H1 (cell line): ENCODE data around the gene TGM1. TPM values are rescaled to one million over a fixed set of nuclear protein-coding genes. Genes with fewer than 3 reads are reported as not detected.

Source experiments
- CTCF ChIA-PET: fragments of 300-600 bp; sonication (Branson Sonifier 250); formaldehyde crosslinking; loops from one replicate; lab custom pipeline; 2021; ENCODE audit not compliant: partially characterized antibody; lab: Charles Lee
- POLR2A ChIA-PET: fragments of 300-600 bp; sonication (Branson Sonifier 250); formaldehyde crosslinking; loops from one replicate; lab custom pipeline; 2021; ENCODE audit warnings: inconsistent platforms; ENCODE audit not compliant: partially characterized antibody; lab: Charles Lee
- DNase-seq, 2 experiments: peaks; one replicate each; pipeline versions ENCODE4 v3.0.0 to v3.0.0-alpha.2; 2010 to 2022; ENCODE audit warnings: low spot score in 2 of 2, low read depth in 1 of 2, mixed read lengths in 1 of 2
- FAIRE-seq: peaks from 2 replicates; lab custom pipeline; 2011; peaks lifted over from hg19 to GRCh38; lab: Jason Lieb, UNC
- H2AFZ ChIP-seq: 2 replicates; pipeline ENCODE4 v1.8.1; 2012; ENCODE audit warnings: low read length, inconsistent platforms
- H2AK5ac ChIP-seq: 2 replicates; pipeline ENCODE4 v1.6.1; 2013; ENCODE audit warnings: low read depth, low read length
- H2BK120ac ChIP-seq: replicated peaks from 2 replicates; pipeline ENCODE3; 2013; ENCODE audit warnings: low read depth, low read length, inconsistent platforms
- H2BK12ac ChIP-seq: 2 replicates; pipeline ENCODE4 v1.6.1; 2013; ENCODE audit warnings: low read depth, low read length
- H2BK15ac ChIP-seq: 2 replicates; pipeline ENCODE4 v1.6.1; 2013; ENCODE audit warnings: low read length
- H2BK20ac ChIP-seq: 2 replicates; pipeline ENCODE4 v1.6.1; 2013; ENCODE audit warnings: low read length
- H2BK5ac ChIP-seq: 2 replicates; pipeline ENCODE4 v1.6.1; 2013; ENCODE audit warnings: low read depth, low read length
- H3K14ac ChIP-seq: 2 replicates; pipeline ENCODE4 v1.6.1; 2013; ENCODE audit warnings: inconsistent platforms; ENCODE audit not compliant: insufficient read length
- H3K18ac ChIP-seq: 2 replicates; pipeline ENCODE4 v1.6.1; 2013; ENCODE audit warnings: low read length; ENCODE audit errors: extremely low read depth
- H3K23ac ChIP-seq: 2 replicates; pipeline ENCODE4 v1.6.1; 2013; ENCODE audit warnings: inconsistent platforms; ENCODE audit not compliant: insufficient read length
- H3K23me2 ChIP-seq: 2 replicates; pipeline ENCODE4 v1.6.1; 2013; ENCODE audit warnings: low read depth, low read length
- H3K27ac ChIP-seq: 2 replicates; pipeline ENCODE4 v1.6.1; 2011; ENCODE audit warnings: low read depth, low read length, inconsistent platforms
- H3K27me3 ChIP-seq, 4 experiments: replicated peaks in 1 of 4; 1 replicate in 1 of 4; 2 replicates in 3 of 4; pipeline versions ENCODE4 v1.6.1 to v1.8.1; 2011 to 2013; ENCODE audit warnings: low read length in 3 of 4, mild to moderate bottlenecking in 3 of 4, inconsistent platforms in 2 of 4, mixed read lengths in 2 of 4, moderate library complexity in 1 of 4; ENCODE audit not compliant: control insufficient read depth in 3 of 4, insufficient read depth in 3 of 4; ENCODE audit errors: extremely low read depth in 1 of 4
- H3K36me3 ChIP-seq, 4 experiments: 2 replicates each; pipeline versions ENCODE4 v1.6.1 to v1.8.1; 2011 to 2013; ENCODE audit warnings: mild to moderate bottlenecking in 4 of 4, low read length in 3 of 4, moderate library complexity in 2 of 4, control low read depth in 1 of 4, inconsistent platforms in 1 of 4; ENCODE audit not compliant: insufficient read depth in 4 of 4, control insufficient read depth in 2 of 4
- H3K4ac ChIP-seq: replicated peaks from 2 replicates; pipeline ENCODE3; 2013; ENCODE audit warnings: low read length, low read depth, mixed read lengths, inconsistent platforms; ENCODE audit not compliant: insufficient read length
- H3K4me1 ChIP-seq, 4 experiments: replicated peaks in 1 of 4; 1 replicate in 1 of 4; 2 replicates in 3 of 4; pipeline versions ENCODE4 v1.6.1 to v1.8.1; 2011 to 2013; ENCODE audit warnings: low read length in 3 of 4, inconsistent platforms in 2 of 4, mixed read lengths in 1 of 4; ENCODE audit not compliant: insufficient read depth in 4 of 4, control insufficient read depth in 3 of 4
- H3K4me2 ChIP-seq, 2 experiments: 2 replicates each; pipeline versions ENCODE4 v1.6.1 to v1.8.1; 2011 to 2013; ENCODE audit warnings: low read depth in 2 of 2, low read length in 2 of 2, control low read depth in 1 of 2, inconsistent platforms in 1 of 2, mild to moderate bottlenecking in 1 of 2; ENCODE audit not compliant: insufficient read depth in 1 of 2
- H3K4me3 ChIP-seq, 4 experiments: fragments of 200-600, 300-600 bp in 1 of 4; sonication (generic), shearing (Covaris generic), sonication (Bioruptor Twin) in 1 of 4; 2 replicates each; pipeline versions ENCODE4 v1.5.1 to v1.8.1; 2011 to 2016; ENCODE audit warnings: low read length in 4 of 4, low read depth in 3 of 4, control low read depth in 2 of 4, inconsistent platforms in 2 of 4, mild to moderate bottlenecking in 2 of 4, mixed read lengths in 1 of 4, moderate library complexity in 1 of 4; ENCODE audit not compliant: insufficient read depth in 2 of 4; ENCODE audit errors: extremely low read depth in 1 of 4
- H3K56ac ChIP-seq: replicated peaks from 2 replicates; pipeline ENCODE3; 2013; ENCODE audit warnings: low read depth, mild to moderate bottlenecking, mixed read lengths, low read length, inconsistent platforms; ENCODE audit not compliant: insufficient read length
- H3K79me1 ChIP-seq: 2 replicates; pipeline ENCODE4 v1.6.1; 2013; ENCODE audit warnings: low read depth, low read length, control low read depth
- H3K79me2 ChIP-seq, 2 experiments: 2 replicates each; pipeline versions ENCODE4 v1.6.1 to v1.8.1; 2012 to 2013; ENCODE audit warnings: low read length in 2 of 2, mild to moderate bottlenecking in 2 of 2, inconsistent platforms in 1 of 2; ENCODE audit not compliant: insufficient read depth in 2 of 2, control insufficient read depth in 1 of 2
- H3K9ac ChIP-seq, 4 experiments: replicated peaks in 1 of 4; 1 replicate in 1 of 4; 2 replicates in 3 of 4; pipeline versions ENCODE4 v1.6.1 to v1.8.1; 2011 to 2013; ENCODE audit warnings: low read depth in 3 of 4, low read length in 3 of 4, control low read depth in 2 of 4, mild to moderate bottlenecking in 2 of 4, moderate library complexity in 2 of 4, inconsistent platforms in 1 of 4; ENCODE audit errors: extremely low read depth in 1 of 4
- H3K9me3 ChIP-seq, 2 experiments: 2 replicates each; pipeline versions ENCODE4 v1.6.1 to v1.8.1; 2012 to 2013; ENCODE audit warnings: mild to moderate bottlenecking in 2 of 2, moderate library complexity in 2 of 2, control low read depth in 1 of 2, inconsistent platforms in 1 of 2, low read depth in 1 of 2, low read length in 1 of 2, mixed read lengths in 1 of 2; ENCODE audit not compliant: insufficient read depth in 2 of 2
- H4K20me1 ChIP-seq, 2 experiments: replicated peaks in 1 of 2; 2 replicates each; pipeline versions ENCODE3 to v1.8.1; 2011 to 2013; ENCODE audit warnings: inconsistent platforms in 2 of 2, low read length in 2 of 2, mild to moderate bottlenecking in 1 of 2; ENCODE audit not compliant: insufficient read depth in 2 of 2, control insufficient read depth in 1 of 2
- H4K5ac ChIP-seq: 2 replicates; pipeline ENCODE4 v1.6.1; 2013; ENCODE audit warnings: low read length, low read depth, mixed read lengths, inconsistent platforms; ENCODE audit not compliant: insufficient read length
- H4K8ac ChIP-seq: 2 replicates; pipeline ENCODE4 v1.8.0; 2013; ENCODE audit warnings: mild to moderate bottlenecking, moderate library complexity, low read length, inconsistent platforms; ENCODE audit not compliant: insufficient read depth; ENCODE audit errors: extremely low read depth
- H4K91ac ChIP-seq: replicated peaks from 2 replicates; pipeline ENCODE3; 2013; ENCODE audit warnings: low read length, mixed read lengths, inconsistent platforms; ENCODE audit not compliant: insufficient read length
- CREB1 ChIP-seq: IDR thresholded peaks from 2 replicates; pipeline ENCODE4 v1.6.1; 2012; ENCODE audit warnings: inconsistent platforms
- WGBS, 2 experiments: shearing (Covaris generic) in 1 of 2; methylation state at CpG; one replicate each; pipeline versions ENCODE4 v1.1.6 to v1.1.7; 2013 to 2015; ENCODE audit warnings: low lambda C conversion rate in 2 of 2, mixed read lengths in 2 of 2, inconsistent platforms in 1 of 2, low coverage in 1 of 2, missing lambda C conversion rate in 1 of 2; ENCODE audit not compliant: insufficient replicate concordance in 2 of 2, insufficient coverage in 1 of 2, insufficient read length in 1 of 2; ENCODE audit errors: extremely low coverage in 1 of 2, missing lambda C conversion rate in 1 of 2; 5-methylcytosine and 5-hydroxymethylcytosine counted together
- polyA plus RNA-seq, 7 experiments: library from polyadenylated mRNA; depleted of rRNA in 3 of 7; stranded (reverse) in 5 of 7; unstranded in 2 of 7; fragments of >200 nt in 5 of 7; fragments of 200-250 nt in 2 of 7; gene quantifications; 1 replicate in 5 of 7; 2 replicates in 1 of 7; 4 replicates in 1 of 7; pipeline versions ENCODE4 v1.2.1 to v1.2.3, GENCODE V29; 2011 to 2013; ENCODE audit warnings: missing spikeins in 2 of 7, mixed read lengths in 2 of 7
- total RNA-seq: library from RNA; stranded (reverse); fragmentation: NEBNext Ultra II Directional; extraction: Animal tissue kit (Norgen Biotek cat#: 25700); gene quantifications from 2 replicates; pipeline ENCODE4 v1.2.1, GENCODE V29; 2021

TGM1 gene
- total and polyA plus RNA-seq, 2 of the 8 experiments (the other 6 are each of a cell fraction or from before 2014, with no cell fraction given), result 1.8 to 2.2 TPM

- TF ChIP-seq CREB1, result no peak
- TF ChIP-seq, all 59 proteins: peak for 0
- H3K4me2 ChIP-seq, result no peak overlapping the region
- H4K20me1 ChIP-seq, result peaks cover 2 to 4% of the 10 kb centered on the region in 2 experiments
- no peak overlapping the region for H3K27ac ChIP-seq
- H4K8ac ChIP-seq, result no peak overlapping the region; the same call in 1 of the 2 replicates
- H3K56ac ChIP-seq, result no peak overlapping the region
- WGBS, 2 experiments, result 79% methylated on average over 11 of the region's 11 CpGs; no CpG with 5 or more reads in 1 of the 2 experiments
- H3K23me2 ChIP-seq, result no peaks in the 10 kb centered on the region
- no peak overlapping the region for H2BK20ac ChIP-seq
- no peak overlapping the region for H3K4ac ChIP-seq
- H3K23ac ChIP-seq, result no peak overlapping the region
- DNase-seq, result no peak
- no peak for FAIRE-seq
- H3K36me3 ChIP-seq, result peaks cover 2 to 12% (median 7%) of the 10 kb centered on the region in 4 experiments; a peak in 4 of 8 replicates
- H2AFZ ChIP-seq, result no peak overlapping the region
- H2AK5ac ChIP-seq, result no peak overlapping the region
- H3K79me1 ChIP-seq, result no peaks in the 10 kb centered on the region
- H2BK5ac ChIP-seq, result no peak overlapping the region
- H3K4me1 ChIP-seq, result no peaks in the 10 kb centered on the region
- CTCF ChIA-PET, result interaction anchor here (0.8 to 5.5 kb wide), 8 partner anchors 11 to 87 kb away, joined by 3 to 51 read pairs (median 20); partner anchors contain the start of genes CIDEB, RABGGTA, TINF2 and TSSK4
- H3K9ac ChIP-seq, result no peak overlapping the region
- no peak overlapping the region for H2BK120ac ChIP-seq
- no peak overlapping the region for H3K14ac ChIP-seq
- no peaks in the 10 kb centered on the region for H3K79me2 ChIP-seq
- no peak overlapping the region for H2BK15ac ChIP-seq
- no peak overlapping the region for H4K5ac ChIP-seq
- no peaks in the 10 kb centered on the region for H3K9me3 ChIP-seq
- H3K4me3 ChIP-seq, result no peak overlapping the region
- H4K91ac ChIP-seq, result no peak overlapping the region
- no peak overlapping the region for H2BK12ac ChIP-seq
- no peaks in the 10 kb centered on the region for H3K27me3 ChIP-seq
- no peak overlapping the region for H3K18ac ChIP-seq
- POLR2A ChIA-PET, result interaction anchor here (1.0 to 2.1 kb wide), 9 partner anchors 9 to 49 kb away, joined by 3 to 13 read pairs (median 4); partner anchors contain the start of gene TINF2
These were observed 29.3 kb upstream of the TGM1 start for GRCh38 chr14:24292118-24292807.
